ENCODE measurements around the gene HNRNPM.
"Not testable (repeated sequence)": the region's sequence is repeated elsewhere in the genome, so short reads cannot be mapped to it uniquely, and the experiment has no call there.

Gene HNRNPM

DNA sequence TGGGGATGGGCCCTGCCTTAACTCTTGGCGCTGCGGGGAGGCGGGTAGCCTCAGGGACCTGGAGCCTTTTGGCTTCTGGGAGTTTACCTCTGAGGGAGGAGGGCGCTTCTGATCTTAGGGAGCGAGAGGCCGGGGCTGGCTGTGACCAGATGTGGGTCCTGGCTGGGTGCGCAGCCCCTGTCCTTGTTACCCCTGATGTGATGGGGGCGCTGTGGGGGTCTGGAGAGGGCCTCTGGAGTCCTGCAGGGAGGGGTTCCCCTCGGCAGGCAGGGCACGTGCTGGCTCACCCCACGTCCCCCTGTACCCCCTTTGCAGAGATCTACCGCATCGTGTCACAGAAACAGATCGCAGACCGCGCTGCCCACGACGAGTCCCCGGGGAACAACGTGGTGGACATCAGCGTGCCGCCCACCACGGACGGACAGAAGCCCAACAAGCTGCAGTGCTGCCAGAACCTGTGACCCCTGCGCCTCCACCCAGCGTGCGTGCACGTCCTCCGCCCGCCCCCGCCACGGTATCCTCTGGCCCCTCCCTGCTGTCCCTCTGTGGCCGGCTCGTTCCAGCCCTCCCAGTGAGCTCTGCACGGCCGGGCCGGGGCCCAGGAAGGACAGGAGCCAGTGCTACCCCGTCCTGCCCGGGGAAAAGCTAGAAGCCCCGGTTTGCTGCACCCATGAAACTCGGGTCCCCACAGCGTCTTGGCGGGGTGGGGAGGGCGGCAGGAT, 41.5 kb upstream of the HNRNPM start:
- Histone ChIP-seq H3K36me3 (ENCODE audit: control insufficient read depth, insufficient read depth, low read length) (peaks cover 46% of the 10 kb centered on the region), H3K4me1 (ENCODE audit: control insufficient read depth, insufficient read depth, low read length, poor library complexity, severe bottlenecking) (no peaks in the 10 kb centered on the region), H3K4me3 (ENCODE audit: insufficient read depth, low read depth, low read length, poor library complexity, severe bottlenecking) (no peak overlapping the region), H3K27me3 (replicated peaks; ENCODE audit: control insufficient read depth, insufficient read depth, low read length, poor library complexity, severe bottlenecking) (no peaks in the 10 kb centered on the region), H3K9me3 (ENCODE audit: control insufficient read depth, low read length) (no peaks in the 10 kb centered on the region), H3K27ac (ENCODE audit: insufficient read depth, low read length, poor library complexity, severe bottlenecking) (no peak overlapping the region)
- DNase-seq = no peak

DNA sequence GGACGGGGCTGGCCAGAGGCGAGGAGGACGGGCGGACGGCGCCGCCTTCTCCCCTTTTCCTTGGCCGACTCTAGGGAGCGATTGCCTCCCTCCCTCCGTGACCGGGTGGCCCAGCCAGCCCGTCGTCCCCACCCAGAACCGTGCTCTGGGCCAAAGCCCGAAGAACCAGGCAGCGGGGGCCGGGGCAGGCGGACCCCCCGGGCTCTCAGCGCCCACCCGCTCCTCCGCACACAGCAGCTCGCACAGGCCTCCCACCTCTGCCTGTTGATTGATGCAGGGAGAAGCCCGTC, 41.0 kb upstream of the HNRNPM start:
- Histone ChIP-seq H3K27ac (ENCODE audit: insufficient read depth, low read length, poor library complexity, severe bottlenecking) (no peak overlapping the region), H3K27me3 (replicated peaks; ENCODE audit: control insufficient read depth, insufficient read depth, low read length, poor library complexity, severe bottlenecking) (no peaks in the 10 kb centered on the region), H3K36me3 (ENCODE audit: control insufficient read depth, insufficient read depth, low read length) (peaks cover 46% of the 10 kb centered on the region), H3K4me1 (ENCODE audit: control insufficient read depth, insufficient read depth, low read length, poor library complexity, severe bottlenecking) (no peaks in the 10 kb centered on the region), H3K9me3 (ENCODE audit: control insufficient read depth, low read length) (no peaks in the 10 kb centered on the region), H3K4me3 (ENCODE audit: insufficient read depth, low read depth, low read length, poor library complexity, severe bottlenecking) (no peak overlapping the region)
- DNase-seq = no peak

DNA sequence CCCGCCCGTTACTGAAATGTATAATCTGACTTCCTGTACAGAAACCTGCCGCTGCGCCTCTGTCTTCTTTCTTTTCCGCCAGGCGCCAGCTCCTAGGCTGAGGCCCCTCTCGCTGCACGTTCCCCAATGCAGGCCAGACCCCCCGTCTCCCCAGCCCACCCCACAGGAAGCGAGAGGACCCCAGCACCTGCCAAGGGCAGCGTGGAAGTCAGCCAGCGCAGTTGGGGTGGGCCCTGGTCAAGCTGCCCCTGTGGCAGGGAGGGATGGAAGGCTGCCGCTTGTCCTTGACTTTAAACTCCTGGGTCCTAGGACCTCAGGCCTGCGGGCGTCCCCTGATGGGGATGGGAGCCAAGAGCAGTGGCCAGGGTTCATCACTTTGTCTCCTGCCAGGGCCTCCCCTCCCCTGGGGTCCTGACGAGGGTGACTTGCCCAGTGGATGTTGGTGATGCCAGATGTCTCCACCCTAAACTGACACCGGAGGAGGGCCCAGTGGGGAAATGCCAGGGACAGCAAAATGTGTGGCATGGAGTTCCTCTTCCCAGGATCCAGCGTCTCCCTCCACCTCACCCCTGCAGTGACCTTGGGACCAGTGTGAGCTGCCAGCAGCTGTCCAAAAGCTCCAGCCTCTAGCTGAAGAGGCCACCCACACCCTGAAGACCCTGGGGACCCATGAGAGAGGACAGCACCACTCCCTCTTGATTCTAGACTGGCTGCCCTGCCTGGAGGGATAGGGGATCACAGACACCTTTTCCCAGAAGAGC, 40.2 kb upstream of the HNRNPM start:
- Histone ChIP-seq H3K36me3 (ENCODE audit: control insufficient read depth, insufficient read depth, low read length) (peaks cover 43% of the 10 kb centered on the region), H3K27me3 (replicated peaks; ENCODE audit: control insufficient read depth, insufficient read depth, low read length, poor library complexity, severe bottlenecking) (no peaks in the 10 kb centered on the region), H3K9me3 (ENCODE audit: control insufficient read depth, low read length) (no peaks in the 10 kb centered on the region), H3K27ac (ENCODE audit: insufficient read depth, low read length, poor library complexity, severe bottlenecking) (no peak overlapping the region), H3K4me3 (ENCODE audit: insufficient read depth, low read depth, low read length, poor library complexity, severe bottlenecking) (no peak overlapping the region), H3K4me1 (ENCODE audit: control insufficient read depth, insufficient read depth, low read length, poor library complexity, severe bottlenecking) (no peaks in the 10 kb centered on the region)
- DNase-seq = no peak

DNA sequence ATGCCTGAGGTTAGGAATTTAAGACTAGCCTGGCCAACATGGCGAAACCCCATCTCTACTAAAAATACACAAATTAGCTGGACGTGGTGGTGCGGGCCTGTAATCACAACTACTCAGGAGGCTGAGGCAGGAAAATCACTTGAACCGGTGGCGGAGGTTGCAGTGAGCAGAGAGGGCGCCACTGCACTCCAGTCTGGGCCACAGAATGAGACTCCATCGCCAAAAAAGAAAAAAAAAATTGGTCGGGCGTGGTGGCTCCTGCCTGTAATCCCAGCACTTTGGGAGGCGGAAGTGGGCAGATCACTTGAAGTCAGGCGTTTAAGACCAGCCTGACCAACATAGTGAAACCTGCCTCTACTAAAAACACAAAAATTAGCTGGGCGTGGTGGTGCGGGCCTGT, 34.1 kb upstream of the HNRNPM start:
- not testable (repeated sequence) for H3K9me3 ChIP-seq (ENCODE audit: control insufficient read depth, low read length); DNase-seq; H3K27me3 ChIP-seq (replicated peaks; ENCODE audit: control insufficient read depth, insufficient read depth, low read length, poor library complexity, severe bottlenecking); H3K4me3 ChIP-seq (ENCODE audit: insufficient read depth, low read depth, low read length, poor library complexity, severe bottlenecking); H3K4me1 ChIP-seq (ENCODE audit: control insufficient read depth, insufficient read depth, low read length, poor library complexity, severe bottlenecking); H3K36me3 ChIP-seq (ENCODE audit: control insufficient read depth, insufficient read depth, low read length); H3K27ac ChIP-seq (ENCODE audit: insufficient read depth, low read length, poor library complexity, severe bottlenecking)

DNA sequence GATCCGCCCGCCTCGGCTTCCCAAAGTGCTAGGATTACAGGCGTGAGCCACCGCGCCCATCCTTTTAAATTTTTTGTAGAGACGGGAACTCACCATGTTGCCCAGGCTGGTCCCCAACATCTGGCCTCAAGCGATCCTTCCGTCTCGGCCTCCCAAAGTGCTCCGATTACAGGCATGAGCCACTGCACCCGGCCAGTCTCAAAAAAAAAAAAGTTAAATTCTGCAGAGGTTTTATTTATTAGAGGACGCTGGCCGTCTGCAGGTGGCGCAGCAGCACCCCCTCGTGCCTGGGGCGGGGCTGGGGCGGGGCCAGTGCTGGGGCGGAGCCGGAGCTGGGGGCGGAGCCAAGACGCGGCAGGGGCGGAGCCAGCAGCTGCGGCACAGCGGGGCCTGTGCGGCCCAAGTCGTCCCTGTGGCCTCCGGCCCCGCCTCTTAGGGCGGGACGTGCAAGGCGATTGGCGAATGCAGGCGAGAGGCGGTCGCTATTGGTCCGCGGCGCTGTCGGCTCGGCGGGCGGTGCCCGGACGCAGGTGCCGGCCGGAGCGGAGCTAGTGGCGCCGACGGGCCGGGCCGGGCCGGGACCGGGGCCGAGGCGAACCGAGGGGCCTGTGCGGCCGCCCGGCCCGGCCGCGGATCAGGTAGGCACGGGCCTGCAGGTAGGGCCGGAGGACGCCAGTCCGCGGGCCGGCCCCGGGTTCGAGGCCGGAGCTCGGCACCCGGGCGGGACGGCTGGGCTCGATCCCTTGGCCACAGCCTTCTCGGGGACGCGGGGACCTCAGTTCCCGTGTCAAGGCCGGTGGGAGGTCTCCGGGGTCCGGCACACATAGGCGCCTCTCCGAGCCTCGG, 31.8 kb upstream of the HNRNPM start, which contains the start of gene MARCHF2:
Gene MARCHF2, plus strand, starts transcription at position 523 of the 846 bp plus-strand sequence. CDS start 8,536 bp downstream, outside the sequence.
- Histone ChIP-seq H3K36me3 (ENCODE audit: control insufficient read depth, insufficient read depth, low read length) (no peaks in the 10 kb centered on the region), H3K9me3 (ENCODE audit: control insufficient read depth, low read length) (no peaks in the 10 kb centered on the region), H3K4me1 (ENCODE audit: control insufficient read depth, insufficient read depth, low read length, poor library complexity, severe bottlenecking) (peaks cover 7% of the 10 kb centered on the region), H3K27ac (ENCODE audit: insufficient read depth, low read length, poor library complexity, severe bottlenecking) (peak within 1 kb of the TSS; percentile 35), H3K27me3 (replicated peaks; ENCODE audit: control insufficient read depth, insufficient read depth, low read length, poor library complexity, severe bottlenecking) (no peaks in the 10 kb centered on the region), H3K4me3 (ENCODE audit: insufficient read depth, low read depth, low read length, poor library complexity, severe bottlenecking) (peak within 1 kb of the TSS; percentile 67)
- peak; percentile 93 to 97 (median 94) for DNase-seq

DNA sequence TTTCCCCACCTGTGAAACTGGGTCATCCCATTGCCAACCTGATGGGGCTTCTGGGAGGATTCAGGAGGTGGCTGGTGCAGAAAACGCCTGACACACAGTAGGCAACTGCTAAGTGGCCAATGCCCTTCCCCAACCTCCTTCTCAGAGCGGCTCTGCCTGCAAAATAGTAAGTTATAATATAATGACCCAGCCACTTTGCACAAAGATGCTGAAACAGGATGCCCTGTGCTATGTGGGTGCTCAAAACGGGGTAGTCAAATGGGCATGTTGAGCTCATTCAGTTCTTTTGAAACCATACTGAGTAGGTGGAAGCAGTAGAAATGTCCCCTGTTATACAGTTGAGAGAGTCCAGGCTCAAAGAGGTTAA, 31.2 kb upstream of the HNRNPM start:
- no peak for DNase-seq
- H3K27ac ChIP-seq (ENCODE audit: insufficient read depth, low read length, poor library complexity, severe bottlenecking) = peak overlapping the region; percentile 35
- no peaks in the 10 kb centered on the region for H3K9me3 ChIP-seq (ENCODE audit: control insufficient read depth, low read length)
- no peaks in the 10 kb centered on the region for H3K27me3 ChIP-seq (replicated peaks; ENCODE audit: control insufficient read depth, insufficient read depth, low read length, poor library complexity, severe bottlenecking)
- peaks cover 7% of the 10 kb centered on the region for H3K4me1 ChIP-seq (ENCODE audit: control insufficient read depth, insufficient read depth, low read length, poor library complexity, severe bottlenecking)
- peak overlapping the region; percentile 67 for H3K4me3 ChIP-seq (ENCODE audit: insufficient read depth, low read depth, low read length, poor library complexity, severe bottlenecking)
- H3K36me3 ChIP-seq (ENCODE audit: control insufficient read depth, insufficient read depth, low read length) = no peaks in the 10 kb centered on the region

DNA sequence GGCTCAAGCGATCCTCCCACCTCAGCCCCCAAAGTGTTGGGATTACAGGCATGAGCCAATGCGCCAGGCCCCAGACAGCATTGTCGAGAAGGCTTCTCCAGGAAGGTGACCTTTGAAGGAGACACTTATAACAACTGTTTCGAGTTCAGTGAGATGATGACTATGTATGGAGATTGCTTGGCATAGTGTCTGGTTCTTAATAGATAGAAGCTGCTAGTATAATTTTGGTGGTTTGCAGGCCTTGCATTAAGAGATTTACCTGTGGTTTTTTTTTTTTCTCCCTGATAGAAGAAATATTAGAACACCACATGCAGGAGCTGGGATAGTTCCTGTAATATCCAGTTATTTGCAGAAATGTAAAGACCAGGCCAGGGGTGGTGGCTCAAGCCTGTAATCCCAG, 28.0 kb upstream of the HNRNPM start:
- Histone ChIP-seq H3K9me3 (ENCODE audit: control insufficient read depth, low read length) (no peaks in the 10 kb centered on the region), H3K4me3 (ENCODE audit: insufficient read depth, low read depth, low read length, poor library complexity, severe bottlenecking) (no peak overlapping the region), H3K27ac (ENCODE audit: insufficient read depth, low read length, poor library complexity, severe bottlenecking) (no peak overlapping the region), H3K36me3 (ENCODE audit: control insufficient read depth, insufficient read depth, low read length) (no peaks in the 10 kb centered on the region), H3K27me3 (replicated peaks; ENCODE audit: control insufficient read depth, insufficient read depth, low read length, poor library complexity, severe bottlenecking) (no peaks in the 10 kb centered on the region), H3K4me1 (ENCODE audit: control insufficient read depth, insufficient read depth, low read length, poor library complexity, severe bottlenecking) (peaks cover 7% of the 10 kb centered on the region)
- no peak for DNase-seq

DNA sequence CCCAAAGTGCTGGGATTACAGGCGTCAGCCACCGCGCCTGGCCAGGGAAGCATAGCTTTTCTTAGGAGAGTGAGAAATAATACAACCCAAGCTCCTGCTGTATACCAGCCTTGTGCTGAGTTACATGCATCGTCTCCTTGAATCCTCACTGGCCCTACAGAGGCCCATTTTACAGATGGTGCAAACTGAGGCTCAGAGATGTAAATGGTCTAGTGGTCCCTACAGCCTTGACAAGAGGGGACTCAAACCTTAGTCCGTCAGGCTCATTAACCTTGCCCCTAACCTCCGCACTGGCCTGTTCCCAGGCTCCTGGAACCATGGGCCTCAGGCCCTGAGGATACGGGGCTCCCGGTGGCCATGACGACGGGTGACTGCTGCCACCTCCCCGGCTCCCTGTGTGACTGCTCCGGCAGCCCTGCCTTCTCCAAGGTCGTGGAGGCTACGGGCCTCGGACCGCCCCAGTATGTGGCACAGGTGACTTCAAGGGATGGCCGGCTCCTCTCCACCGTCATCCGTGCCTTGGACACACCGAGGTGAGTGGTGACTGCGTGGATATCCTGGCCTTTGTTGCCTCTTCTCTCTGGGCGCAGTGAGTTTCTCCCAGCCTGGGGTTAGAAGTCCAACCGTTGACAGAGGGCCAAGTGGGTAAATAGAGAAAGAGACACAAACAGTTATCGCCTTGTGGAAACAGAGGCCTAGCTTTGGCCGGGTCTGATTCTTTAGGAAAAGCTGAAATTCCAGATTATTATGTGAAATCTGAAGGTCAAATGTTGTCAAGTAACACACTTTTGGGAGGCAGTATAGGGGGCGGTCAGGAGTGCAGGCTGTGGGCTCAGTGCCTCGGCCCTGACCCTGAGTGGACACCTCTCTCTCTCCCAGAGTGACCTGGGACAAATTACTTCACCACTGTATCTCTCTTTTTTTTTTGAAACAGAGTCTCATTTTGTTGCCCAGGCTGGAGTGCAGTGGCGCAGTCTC, 23.0 kb upstream of the HNRNPM start:
- H3K27ac ChIP-seq (ENCODE audit: insufficient read depth, low read length, poor library complexity, severe bottlenecking) = no peak overlapping the region
- H3K9me3 ChIP-seq (ENCODE audit: control insufficient read depth, low read length) = no peaks in the 10 kb centered on the region
- H3K4me3 ChIP-seq (ENCODE audit: insufficient read depth, low read depth, low read length, poor library complexity, severe bottlenecking) = no peak overlapping the region
- peaks cover 9% of the 10 kb centered on the region for H3K36me3 ChIP-seq (ENCODE audit: control insufficient read depth, insufficient read depth, low read length)
- no peaks in the 10 kb centered on the region for H3K27me3 ChIP-seq (replicated peaks; ENCODE audit: control insufficient read depth, insufficient read depth, low read length, poor library complexity, severe bottlenecking)
- H3K4me1 ChIP-seq (ENCODE audit: control insufficient read depth, insufficient read depth, low read length, poor library complexity, severe bottlenecking) = no peaks in the 10 kb centered on the region
- DNase-seq = no peak

DNA sequence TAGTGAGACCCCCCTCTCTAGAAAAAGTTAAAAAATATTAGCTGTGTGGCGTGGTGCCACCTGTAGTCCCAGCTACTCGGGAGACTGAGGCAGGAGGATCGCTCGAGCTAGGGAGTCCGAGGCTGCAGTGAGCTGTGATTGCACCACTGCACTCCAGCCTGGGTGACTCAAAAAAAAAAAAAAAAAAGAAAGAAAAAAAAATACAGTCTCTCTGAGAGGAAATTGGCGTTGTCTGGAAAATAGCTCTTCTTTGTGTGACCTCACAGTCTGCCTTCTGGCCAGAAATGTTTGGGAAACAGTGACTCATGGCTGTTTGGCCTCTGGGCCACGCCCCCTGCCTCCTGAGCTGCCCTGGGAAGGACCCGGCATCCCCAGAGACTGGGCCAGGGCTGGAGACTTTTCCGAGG, 21.0 kb upstream of the HNRNPM start:
- Histone ChIP-seq H3K4me1 (ENCODE audit: control insufficient read depth, insufficient read depth, low read length, poor library complexity, severe bottlenecking) (no peaks in the 10 kb centered on the region), H3K4me3 (ENCODE audit: insufficient read depth, low read depth, low read length, poor library complexity, severe bottlenecking) (no peak overlapping the region), H3K36me3 (ENCODE audit: control insufficient read depth, insufficient read depth, low read length) (peaks cover 9% of the 10 kb centered on the region), H3K27me3 (replicated peaks; ENCODE audit: control insufficient read depth, insufficient read depth, low read length, poor library complexity, severe bottlenecking) (no peaks in the 10 kb centered on the region), H3K27ac (ENCODE audit: insufficient read depth, low read length, poor library complexity, severe bottlenecking) (no peak overlapping the region), H3K9me3 (ENCODE audit: control insufficient read depth, low read length) (no peaks in the 10 kb centered on the region)
- no peak for DNase-seq

Data from effector memory CD4-positive, alpha-beta T cell (primary cell).